AG04449 (cell line): Measurements from ENCODE around the gene RCBTB2.
"Not testable (repeated sequence)": the region's sequence is repeated elsewhere in the genome, so short reads cannot be mapped to it uniquely, and the experiment has no call there.

Source experiments
- CTCF ChIA-PET: fragments of 350-600 bp; formaldehyde crosslinking; extraction: SDS; loops from one replicate; lab custom pipeline; 2021; ENCODE audit warnings: antibody characterized with exemption; lab: Yijun Ruan, JAX
- POLR2A ChIA-PET: fragments of 400-600, 350-600 bp; formaldehyde crosslinking; extraction: SDS; loops from one replicate; lab custom pipeline; 2020; ENCODE audit warnings: antibody characterized with exemption, inconsistent platforms; lab: Yijun Ruan, JAX
- DNase-seq: peaks from one replicate; pipeline ENCODE4 v3.0.0-alpha.2; 2010; ENCODE audit warnings: low read depth, low spot score
- H3K4me3 ChIP-seq: 2 replicates; pipeline ENCODE4 v1.5.1; 2011; ENCODE audit warnings: low read depth, mild to moderate bottlenecking, control low read depth, low read length
- TF ChIP-seq, protein P1 (sequence below): IDR thresholded peaks from one replicate; pipeline ENCODE4 v1.5.1; 2011; ENCODE audit warnings: mild to moderate bottlenecking, moderate library complexity, low read length, control low read depth, inconsistent platforms; ENCODE audit not compliant: insufficient read depth; ENCODE audit errors: missing control alignments

Gene RCBTB2

DNA sequence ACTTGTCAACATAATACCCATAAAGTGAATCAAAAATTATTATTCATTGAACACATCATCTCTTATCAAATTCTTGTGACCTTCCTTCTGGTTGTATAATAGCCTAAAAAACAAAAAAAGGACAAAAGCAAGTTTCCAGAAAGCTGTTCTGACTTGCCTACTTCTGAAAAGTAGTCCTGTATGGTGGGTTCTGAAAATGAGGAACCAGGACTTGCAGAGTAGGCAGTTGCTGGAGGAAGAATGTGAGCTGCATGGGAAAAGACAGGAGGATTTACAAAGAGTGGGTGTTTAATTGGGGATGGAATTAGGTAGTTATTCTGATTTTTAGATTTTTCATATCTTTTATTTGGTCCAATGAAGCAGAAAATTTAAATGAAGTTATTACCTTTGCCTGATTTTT is 56.7 kb downstream of the RCBTB2 start:
- DNase-seq = no peak
- ChIA-PET POLR2A (no interaction called here), CTCF (no interaction called here)
- no peak overlapping the region for H3K4me3 ChIP-seq
- TF ChIP-seq, protein P1, sequence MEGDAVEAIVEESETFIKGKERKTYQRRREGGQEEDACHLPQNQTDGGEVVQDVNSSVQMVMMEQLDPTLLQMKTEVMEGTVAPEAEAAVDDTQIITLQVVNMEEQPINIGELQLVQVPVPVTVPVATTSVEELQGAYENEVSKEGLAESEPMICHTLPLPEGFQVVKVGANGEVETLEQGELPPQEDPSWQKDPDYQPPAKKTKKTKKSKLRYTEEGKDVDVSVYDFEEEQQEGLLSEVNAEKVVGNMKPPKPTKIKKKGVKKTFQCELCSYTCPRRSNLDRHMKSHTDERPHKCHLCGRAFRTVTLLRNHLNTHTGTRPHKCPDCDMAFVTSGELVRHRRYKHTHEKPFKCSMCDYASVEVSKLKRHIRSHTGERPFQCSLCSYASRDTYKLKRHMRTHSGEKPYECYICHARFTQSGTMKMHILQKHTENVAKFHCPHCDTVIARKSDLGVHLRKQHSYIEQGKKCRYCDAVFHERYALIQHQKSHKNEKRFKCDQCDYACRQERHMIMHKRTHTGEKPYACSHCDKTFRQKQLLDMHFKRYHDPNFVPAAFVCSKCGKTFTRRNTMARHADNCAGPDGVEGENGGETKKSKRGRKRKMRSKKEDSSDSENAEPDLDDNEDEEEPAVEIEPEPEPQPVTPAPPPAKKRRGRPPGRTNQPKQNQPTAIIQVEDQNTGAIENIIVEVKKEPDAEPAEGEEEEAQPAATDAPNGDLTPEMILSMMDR = no peak

- ChIA-PET POLR2A (no interaction called here), CTCF (no interaction called here)
- no peak overlapping the region for H3K4me3 ChIP-seq
- TF ChIP-seq, protein P1 = no peak
- no peak for DNase-seq
Observed at GRCh38 chr13:48475230-48475629, 57.6 kb downstream of the RCBTB2 start.

DNA sequence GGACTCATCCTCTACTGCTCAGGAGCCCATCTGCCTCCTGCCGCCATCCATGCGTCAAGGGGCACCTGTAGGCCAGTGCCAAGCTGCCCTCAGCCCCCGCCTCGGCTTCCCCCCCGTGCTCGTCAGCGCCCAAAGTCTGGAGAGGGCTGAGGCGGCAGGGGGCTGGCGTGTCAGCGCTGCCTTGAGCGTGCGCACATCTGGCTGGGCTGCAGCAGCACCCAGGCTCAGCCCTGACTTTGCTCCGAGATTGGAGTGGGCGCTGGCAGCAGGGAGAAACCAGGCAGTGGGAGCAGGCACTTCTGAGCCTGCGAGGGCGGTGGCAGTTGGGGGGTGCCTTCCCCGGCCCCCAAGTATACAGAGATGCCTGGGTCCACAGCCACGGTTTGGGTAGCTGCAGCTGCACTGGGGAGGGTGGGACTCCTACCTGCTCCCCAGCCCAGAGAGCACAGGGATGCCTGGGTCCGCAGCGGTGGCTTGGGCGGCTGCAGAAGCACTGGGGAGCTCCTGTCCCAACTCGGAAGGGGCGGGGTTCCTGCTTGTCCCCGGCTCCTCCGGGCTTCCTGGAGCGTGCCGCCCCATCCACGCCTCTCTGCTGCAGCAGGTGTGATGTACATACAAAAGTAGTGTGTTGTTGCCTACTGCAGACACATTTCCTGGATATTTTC is 75.2 kb downstream of the RCBTB2 start:
- DNase-seq = no peak
- no peak overlapping the region for H3K4me3 ChIP-seq
- TF ChIP-seq, protein P1 = no peak
- ChIA-PET CTCF (no interaction called here), POLR2A (no interaction called here)

DNA sequence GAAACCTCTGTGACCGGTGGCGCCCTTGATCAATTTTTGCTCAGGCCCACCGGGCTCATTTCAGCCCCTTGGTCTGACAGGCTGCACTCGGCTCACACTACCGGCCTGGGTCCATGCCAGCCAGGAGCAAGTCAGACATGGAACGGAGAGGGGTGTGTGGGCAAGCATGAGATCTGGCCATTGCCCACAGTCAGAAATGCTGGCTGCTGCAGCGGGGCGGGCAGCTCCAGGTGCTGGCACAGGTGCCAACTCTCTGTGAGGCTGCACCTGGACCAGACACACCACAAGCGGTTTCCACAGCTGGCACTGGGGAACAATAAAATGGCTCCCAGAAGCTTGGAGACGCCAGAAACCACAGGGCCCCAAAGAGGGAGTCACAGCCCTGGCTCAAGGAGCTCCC is 76.3 kb downstream of the RCBTB2 start:
- ChIA-PET POLR2A (no interaction called here), CTCF (no interaction called here)
- DNase-seq = no peak
- TF ChIP-seq, protein P1 = no peak
- H3K4me3 ChIP-seq = no peak overlapping the region

DNA sequence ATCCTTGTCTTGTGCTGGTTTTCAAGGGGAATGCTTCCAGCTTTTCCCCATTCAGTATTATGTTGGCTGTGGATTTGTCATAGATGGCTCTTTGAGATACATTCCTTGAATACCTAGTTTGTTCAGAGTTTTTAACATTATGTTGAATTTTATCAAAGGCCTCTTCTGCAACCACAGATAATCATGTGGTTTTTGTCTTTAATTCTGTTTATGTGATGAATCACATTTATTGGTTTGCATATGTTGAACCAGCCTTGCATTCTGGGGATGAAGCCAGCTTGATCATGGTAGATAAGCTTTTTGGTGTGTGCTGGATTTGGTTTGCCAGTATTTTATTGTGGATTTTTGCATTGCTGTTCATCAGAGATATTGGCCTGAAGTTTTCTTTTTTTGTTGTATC is 81.7 kb downstream of the RCBTB2 start:
- CTCF ChIA-PET, POLR2A ChIA-PET, H3K4me3 ChIP-seq, DNase-seq: not testable (repeated sequence)

DNA sequence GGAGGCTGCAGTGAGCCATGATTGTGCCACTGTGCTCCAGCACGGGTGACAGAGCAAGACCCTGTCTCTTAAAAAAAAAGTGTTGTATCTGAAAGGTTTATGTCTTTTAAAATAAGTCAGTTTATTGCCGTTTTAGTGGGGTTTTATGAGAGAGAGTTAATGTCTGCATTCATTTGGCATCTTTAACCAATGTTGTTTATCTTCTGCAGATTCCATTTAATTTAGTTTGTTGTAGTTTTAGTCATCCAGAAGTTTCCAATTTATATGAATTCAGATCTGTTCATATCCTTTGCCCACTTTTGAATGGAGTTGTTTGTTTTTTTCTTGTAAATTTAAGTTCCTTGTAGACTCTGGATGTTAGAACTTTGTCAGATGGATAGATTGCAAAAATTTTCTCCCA is 83.2 kb downstream of the RCBTB2 start:
- DNase-seq = no peak
- POLR2A ChIA-PET = no interaction called here
- CTCF ChIA-PET = no interaction called here
- no peak overlapping the region for H3K4me3 ChIP-seq
- TF ChIP-seq, protein P1 = no peak
